ENCODE data around the gene MEGF10. TPM values are rescaled to one million over a fixed set of nuclear protein-coding genes. Genes with fewer than 3 reads are reported as not detected.

The MEGF10 gene
- total RNA-seq, 1 donor from 2014 or later: 0.69 TPM

DNA sequence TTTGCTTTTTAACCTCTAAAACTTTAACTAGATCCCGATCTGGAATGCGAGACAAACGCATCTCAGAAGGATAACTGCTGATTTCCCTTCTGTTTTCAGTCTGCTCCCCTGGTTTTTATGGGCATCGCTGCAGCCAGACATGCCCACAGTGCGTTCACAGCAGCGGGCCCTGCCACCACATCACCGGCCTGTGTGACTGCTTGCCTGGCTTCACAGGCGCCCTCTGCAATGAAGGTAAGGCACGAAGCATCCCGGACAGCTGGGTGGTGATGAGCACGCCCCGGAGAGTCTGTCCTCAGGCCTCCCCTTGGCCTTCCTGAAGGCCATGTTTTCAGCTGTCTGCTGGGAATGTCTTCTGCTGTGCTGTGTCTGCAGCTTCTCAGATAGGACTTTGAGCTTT is 144.0 kb downstream of the MEGF10 start:
- Mint-ChIP-seq H3K27me3 (ENCODE audit: unreplicated experiment) (no peaks in the 10 kb centered on the region), H3K4me1 (ENCODE audit: low read depth, unreplicated experiment) (no peaks in the 10 kb centered on the region), H3K9me3 (ENCODE audit: unreplicated experiment) (no peaks in the 10 kb centered on the region), H3K4me3 (ENCODE audit: unreplicated experiment) (no peak overlapping the region), H3K27ac (ENCODE audit: unreplicated experiment) (no peak overlapping the region), H3K36me3 (ENCODE audit: unreplicated experiment) (no peaks in the 10 kb centered on the region)
- TF ChIP-seq, protein P1, sequence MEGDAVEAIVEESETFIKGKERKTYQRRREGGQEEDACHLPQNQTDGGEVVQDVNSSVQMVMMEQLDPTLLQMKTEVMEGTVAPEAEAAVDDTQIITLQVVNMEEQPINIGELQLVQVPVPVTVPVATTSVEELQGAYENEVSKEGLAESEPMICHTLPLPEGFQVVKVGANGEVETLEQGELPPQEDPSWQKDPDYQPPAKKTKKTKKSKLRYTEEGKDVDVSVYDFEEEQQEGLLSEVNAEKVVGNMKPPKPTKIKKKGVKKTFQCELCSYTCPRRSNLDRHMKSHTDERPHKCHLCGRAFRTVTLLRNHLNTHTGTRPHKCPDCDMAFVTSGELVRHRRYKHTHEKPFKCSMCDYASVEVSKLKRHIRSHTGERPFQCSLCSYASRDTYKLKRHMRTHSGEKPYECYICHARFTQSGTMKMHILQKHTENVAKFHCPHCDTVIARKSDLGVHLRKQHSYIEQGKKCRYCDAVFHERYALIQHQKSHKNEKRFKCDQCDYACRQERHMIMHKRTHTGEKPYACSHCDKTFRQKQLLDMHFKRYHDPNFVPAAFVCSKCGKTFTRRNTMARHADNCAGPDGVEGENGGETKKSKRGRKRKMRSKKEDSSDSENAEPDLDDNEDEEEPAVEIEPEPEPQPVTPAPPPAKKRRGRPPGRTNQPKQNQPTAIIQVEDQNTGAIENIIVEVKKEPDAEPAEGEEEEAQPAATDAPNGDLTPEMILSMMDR (IDR thresholded peaks at IDR 0.05; ENCODE audit: partially characterized antibody, unreplicated experiment): no peak
- DNase-seq: no peak

DNA sequence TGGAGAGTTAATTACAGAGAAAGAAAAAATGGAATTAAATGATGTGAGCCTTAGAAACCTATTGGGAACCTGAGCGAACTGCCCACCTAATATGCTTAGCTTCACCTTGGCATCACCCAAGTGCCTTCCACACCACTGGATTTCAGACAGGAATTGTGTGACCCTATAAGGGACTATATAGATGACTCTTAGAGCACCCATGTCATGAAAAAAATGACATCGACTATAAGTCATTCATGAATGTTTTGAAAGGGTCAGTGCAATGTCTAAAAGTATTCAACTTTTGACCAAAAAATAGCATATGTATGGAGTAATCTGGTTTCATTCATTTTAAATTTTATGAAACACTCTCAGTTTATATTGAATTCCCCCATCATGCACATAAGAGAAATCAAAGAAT is 145.2 kb downstream of the MEGF10 start:
- TF ChIP-seq, protein P1 (IDR thresholded peaks at IDR 0.05; ENCODE audit: partially characterized antibody, unreplicated experiment): no peak
- Mint-ChIP-seq H3K4me1 (ENCODE audit: low read depth, unreplicated experiment) (no peaks in the 10 kb centered on the region), H3K27me3 (ENCODE audit: unreplicated experiment) (no peaks in the 10 kb centered on the region), H3K36me3 (ENCODE audit: unreplicated experiment) (no peaks in the 10 kb centered on the region), H3K9me3 (ENCODE audit: unreplicated experiment) (no peaks in the 10 kb centered on the region), H3K27ac (ENCODE audit: unreplicated experiment) (no peak overlapping the region), H3K4me3 (ENCODE audit: unreplicated experiment) (no peak overlapping the region)
- DNase-seq: no peak

DNA sequence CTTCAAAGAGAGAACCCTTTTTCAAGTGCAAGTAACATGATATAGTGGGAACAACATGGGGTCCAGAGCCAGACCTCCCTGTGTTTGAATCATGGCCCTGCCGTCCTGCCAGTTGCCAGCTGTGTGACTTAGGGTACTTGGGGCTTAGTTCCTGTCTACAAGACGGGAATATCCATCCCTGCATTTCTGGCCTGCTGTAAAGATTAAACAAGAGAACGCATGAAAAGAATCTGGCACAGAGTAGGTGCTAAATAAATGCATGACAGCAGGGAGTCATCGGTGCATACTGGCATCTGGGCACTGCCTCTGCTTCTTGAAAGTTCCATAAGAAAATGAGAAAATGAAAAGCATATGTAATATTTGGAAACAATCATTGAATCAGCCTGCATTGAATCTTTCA is 149.0 kb downstream of the MEGF10 start:
- no peak overlapping the region for H3K4me3 Mint-ChIP-seq (ENCODE audit: unreplicated experiment)
- no peaks in the 10 kb centered on the region for H3K27me3 Mint-ChIP-seq (ENCODE audit: unreplicated experiment)
- H3K9me3 Mint-ChIP-seq (ENCODE audit: unreplicated experiment): no peaks in the 10 kb centered on the region
- no peak for DNase-seq
- no peak overlapping the region for H3K27ac Mint-ChIP-seq (ENCODE audit: unreplicated experiment)
- no peaks in the 10 kb centered on the region for H3K36me3 Mint-ChIP-seq (ENCODE audit: unreplicated experiment)
- H3K4me1 Mint-ChIP-seq (ENCODE audit: low read depth, unreplicated experiment): no peaks in the 10 kb centered on the region
- TF ChIP-seq, protein P1 (IDR thresholded peaks at IDR 0.05; ENCODE audit: partially characterized antibody, unreplicated experiment): no peak

DNA sequence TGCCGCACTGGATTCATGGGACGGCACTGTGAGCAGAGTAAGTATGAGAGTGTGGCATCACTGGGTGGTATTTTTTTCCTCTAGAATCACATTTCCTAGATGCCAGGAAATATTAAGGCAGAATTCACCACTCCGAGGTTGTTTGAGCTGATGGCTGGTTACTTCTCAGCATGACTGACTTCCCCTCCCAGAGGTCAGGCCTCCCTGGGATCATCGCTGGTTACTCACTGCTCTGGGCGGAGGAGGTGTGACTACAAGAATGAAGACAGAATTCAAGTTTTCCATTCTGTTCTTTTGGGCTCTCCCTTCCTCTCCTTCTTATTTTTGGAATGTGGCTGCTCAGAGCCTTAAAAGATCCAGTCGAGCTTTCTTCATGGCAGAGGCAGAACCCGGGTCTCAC is 150.2 kb downstream of the MEGF10 start:
- TF ChIP-seq, protein P1 (IDR thresholded peaks at IDR 0.05; ENCODE audit: partially characterized antibody, unreplicated experiment): no peak
- no peaks in the 10 kb centered on the region for H3K9me3 Mint-ChIP-seq (ENCODE audit: unreplicated experiment)
- DNase-seq: no peak
- H3K36me3 Mint-ChIP-seq (ENCODE audit: unreplicated experiment): no peaks in the 10 kb centered on the region
- H3K27me3 Mint-ChIP-seq (ENCODE audit: unreplicated experiment): no peaks in the 10 kb centered on the region
- H3K27ac Mint-ChIP-seq (ENCODE audit: unreplicated experiment): no peak overlapping the region
- H3K4me3 Mint-ChIP-seq (ENCODE audit: unreplicated experiment): no peak overlapping the region
- no peaks in the 10 kb centered on the region for H3K4me1 Mint-ChIP-seq (ENCODE audit: low read depth, unreplicated experiment)

DNA sequence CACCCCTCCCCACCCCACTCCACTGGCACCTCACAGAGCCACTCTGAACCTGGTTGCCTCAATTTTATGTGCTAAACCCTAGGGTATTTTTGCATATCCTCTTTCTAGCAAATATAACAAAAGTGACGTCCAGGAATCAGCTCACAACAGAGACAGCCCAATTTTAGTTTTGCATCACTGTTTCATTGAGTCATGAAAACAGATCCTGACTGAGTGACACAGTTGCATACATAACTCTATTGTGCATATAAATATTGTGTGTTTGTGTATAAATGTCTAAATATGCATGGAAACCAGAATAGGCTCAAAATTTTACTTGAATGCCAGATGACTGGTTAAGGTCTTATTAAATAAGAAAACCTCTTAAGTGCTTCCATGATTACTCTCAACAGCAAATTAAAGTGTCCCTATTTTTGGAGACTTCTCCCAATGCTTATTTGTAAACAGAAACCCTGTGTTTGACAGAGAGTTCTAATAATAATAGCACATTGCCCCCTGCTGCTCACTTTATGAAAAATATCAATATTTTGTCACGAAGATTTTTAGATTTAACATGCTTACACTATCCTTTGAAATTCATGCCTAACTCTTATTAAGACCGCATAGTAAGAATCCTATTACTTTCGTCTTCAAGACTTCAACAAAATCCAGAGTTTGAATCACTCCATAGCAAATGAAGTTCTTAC is 151.3 kb downstream of the MEGF10 start:
- Mint-ChIP-seq H3K27ac (ENCODE audit: unreplicated experiment) (no peak overlapping the region), H3K36me3 (ENCODE audit: unreplicated experiment) (no peaks in the 10 kb centered on the region), H3K4me1 (ENCODE audit: low read depth, unreplicated experiment) (no peaks in the 10 kb centered on the region), H3K27me3 (ENCODE audit: unreplicated experiment) (no peaks in the 10 kb centered on the region), H3K9me3 (ENCODE audit: unreplicated experiment) (no peaks in the 10 kb centered on the region), H3K4me3 (ENCODE audit: unreplicated experiment) (no peak overlapping the region)
- TF ChIP-seq, protein P1 (IDR thresholded peaks at IDR 0.05; ENCODE audit: partially characterized antibody, unreplicated experiment): peak; percentile 60
- DNase-seq: no peak

All from glutamatergic neuron (in vitro differentiated cells).